D721Med (cell line): ENCODE measurements around the gene SNX30.

Experiments
- DNase-seq: peaks from one replicate; pipeline ENCODE4 v3.0.0; 2011; ENCODE audit warnings: low spot score; ENCODE audit not compliant: insufficient read length
- FAIRE-seq: peaks from 2 replicates; lab custom pipeline; 2011; peaks lifted over from hg19 to GRCh38; lab: Jason Lieb, UNC
- CTCF ChIP-seq: IDR thresholded peaks from 2 replicates; pipeline ENCODE4 v1.5.1; 2012; ENCODE audit warnings: mild to moderate bottlenecking, control low read depth; ENCODE audit not compliant: insufficient read depth; ENCODE audit errors: missing control alignments

The SNX30 gene

DNA sequence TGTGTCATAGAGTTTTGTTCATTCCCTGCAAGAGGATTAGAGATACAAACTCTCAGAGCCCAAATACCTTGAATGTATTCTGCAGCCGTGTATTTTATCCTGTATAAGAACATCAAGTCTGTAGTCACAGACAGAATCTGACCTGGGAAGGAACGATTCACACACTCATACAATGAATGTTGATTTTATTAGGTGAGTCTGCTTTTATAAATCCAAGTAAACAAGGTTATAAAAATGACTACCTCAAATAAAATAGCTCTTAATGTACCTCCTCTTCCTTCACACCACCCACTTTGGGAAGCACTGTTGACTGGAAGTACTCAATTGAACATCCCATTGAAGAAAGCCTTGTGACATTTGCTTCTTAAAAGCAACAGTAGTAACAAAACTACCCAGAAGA is 128.2 kb downstream of the SNX30 start:
- TF ChIP-seq CTCF, result no peak
- DNase-seq, result no peak

DNA sequence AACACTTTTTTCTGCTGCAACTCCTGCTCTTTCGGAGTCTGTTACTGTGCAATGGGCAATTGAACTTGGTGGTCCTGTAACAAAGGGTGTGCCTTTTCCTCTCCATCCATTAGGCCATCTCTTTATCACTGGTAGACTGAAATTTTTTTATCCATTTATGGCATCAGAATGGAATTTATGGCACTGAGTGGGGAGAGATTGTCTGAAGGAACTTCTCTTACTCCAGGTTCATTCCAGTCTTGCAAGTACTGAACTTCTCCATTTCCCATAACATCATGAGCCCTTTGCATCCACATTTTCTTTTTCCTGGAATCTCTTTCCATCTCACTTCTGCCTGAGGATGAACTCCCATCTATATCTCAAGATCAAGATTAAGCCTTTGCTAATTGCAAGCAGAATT is 130.1 kb downstream of the SNX30 start:
- FAIRE-seq (no peak), DNase-seq (no peak)
- TF ChIP-seq CTCF, result no peak

More for the DNA sequence above, 128.2 kb downstream of the SNX30 start:
- no peak for FAIRE-seq

GRCh38 chr9:112881331-112881730 is 130.8 kb downstream of the SNX30 start:
- no peak for FAIRE-seq
- TF ChIP-seq CTCF, result no peak
- no peak for DNase-seq

DNA sequence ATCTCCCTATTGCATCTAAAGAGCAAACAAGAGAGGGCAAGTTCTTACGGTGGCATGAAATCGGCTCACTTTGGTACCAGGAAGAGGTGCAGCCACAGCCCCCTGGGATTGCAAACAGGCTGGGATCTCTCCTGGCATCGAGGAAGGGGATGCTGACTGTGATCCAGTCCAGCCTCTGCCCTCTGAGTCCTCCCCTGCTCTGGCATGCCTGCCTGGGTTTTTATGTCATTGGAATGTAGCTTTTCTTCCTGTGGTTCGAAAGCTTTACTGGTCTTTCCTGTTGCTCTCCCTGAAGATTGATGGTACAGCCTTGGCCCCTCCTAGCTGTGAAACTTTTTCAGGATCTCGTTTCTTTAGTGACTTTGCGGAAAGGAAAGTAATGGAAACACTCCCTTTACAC is 133.5 kb downstream of the SNX30 start:
- no peak for TF ChIP-seq CTCF
- FAIRE-seq (no peak), DNase-seq (no peak)

DNA sequence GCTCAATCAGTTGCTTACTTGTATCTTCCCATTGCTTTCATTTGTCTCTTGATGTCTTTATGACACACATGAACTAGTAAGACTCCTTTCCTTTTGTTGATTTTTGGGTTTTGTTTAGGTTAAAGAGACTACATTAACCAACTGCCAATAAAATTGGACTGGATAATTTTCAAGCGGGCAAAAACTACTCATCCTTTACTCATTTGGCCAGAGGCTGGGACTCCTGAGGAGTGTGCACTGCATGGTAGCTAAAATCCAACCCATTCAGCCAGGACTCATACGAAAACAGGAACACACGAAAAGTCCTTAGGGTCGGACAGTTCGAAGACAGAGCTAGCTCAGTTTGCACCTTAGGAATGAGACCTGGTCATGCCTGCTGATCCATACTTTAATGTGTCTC is 134.2 kb downstream of the SNX30 start:
- DNase-seq, result no peak
- TF ChIP-seq CTCF, result no peak
- no peak for FAIRE-seq

DNA sequence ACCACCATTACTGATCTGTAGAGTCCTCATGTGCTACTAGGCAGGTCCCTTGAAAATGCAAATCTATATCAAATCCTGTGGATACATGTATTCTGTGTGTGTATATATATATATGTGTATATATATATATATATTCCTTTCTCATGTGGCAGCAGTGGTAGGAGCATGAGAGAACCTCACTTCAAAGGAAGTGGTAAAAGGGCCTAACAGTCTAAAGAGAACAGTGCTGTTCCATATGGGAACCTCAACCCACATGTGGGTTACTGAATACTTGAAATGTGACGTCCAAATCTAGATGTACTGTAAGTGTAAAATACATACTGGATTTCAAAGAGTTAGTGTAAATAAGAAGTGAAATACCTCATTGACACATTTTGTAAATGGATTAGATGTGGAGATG is 134.8 kb downstream of the SNX30 start:
- no peak for FAIRE-seq
- DNase-seq, result no peak

GRCh38 chr9:112886351-112886750 is 135.8 kb downstream of the SNX30 start:
- no peak for TF ChIP-seq CTCF
- no peak for FAIRE-seq

More for the DNA sequence above, 134.8 kb downstream of the SNX30 start:
- no peak for TF ChIP-seq CTCF

More at GRCh38 chr9:112886351-112886750, 135.8 kb downstream of the SNX30 start:
- no peak for DNase-seq
